Uterus (tissue), 2 donors: ENCODE data around the gene MYCBPAP.

Experiments used
- CTCF ChIP-seq, 4 experiments: fragments of 200-600 bp in 2 of 4; fragments of 450-650 bp in 2 of 4; sonication (generic) in 2 of 4; IDR thresholded peaks; one replicate each; pipeline ENCODE4 v1.5.1; 2016 to 2019; ENCODE audit warnings: antibody characterized with exemption in 4 of 4, mild to moderate bottlenecking in 2 of 4, moderate library complexity in 1 of 4
- POLR2A ChIP-seq, 2 donors: fragments of 450-650 bp; IDR thresholded peaks; one replicate each; pipeline ENCODE4 v1.6.1; 2016; ENCODE audit warnings: antibody characterized with exemption in 2 of 2, mild to moderate bottlenecking in 1 of 2, moderate library complexity in 1 of 2

DNA sequence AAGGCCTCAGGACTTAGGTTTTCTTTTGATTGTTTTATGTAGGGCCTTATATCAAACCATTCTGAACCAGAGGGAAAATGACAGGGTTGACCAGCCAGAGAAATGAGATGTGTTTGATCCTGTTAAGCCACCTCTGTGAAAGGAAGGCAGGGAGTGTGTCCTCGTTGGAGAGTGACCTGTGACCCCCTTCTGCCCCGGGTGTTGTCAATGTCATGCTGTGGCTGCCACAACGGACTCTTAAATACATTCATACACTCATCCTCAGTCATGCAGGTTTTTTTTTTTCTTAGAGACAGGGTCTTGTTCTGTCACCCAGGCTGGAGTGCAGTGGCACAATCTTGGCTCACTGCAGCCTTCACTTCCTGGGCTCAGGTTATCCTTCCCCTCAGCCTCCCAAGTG lies 6.1 kb downstream of the MYCBPAP start:
- TF ChIP-seq CTCF (IDR thresholded peaks at IDR 0.05): no peak
- no peak for TF ChIP-seq POLR2A (IDR thresholded peaks at IDR 0.05)
